SK-N-SH treated with all-trans-retinoic acid at 6 μM for 48 hours (cell line): Measurements from ENCODE around the gene METTL25.
A peak's percentile ranks its signal among the peaks of the same experiment; 100 is the strongest.

ENCODE experiments used
- ATAC-seq: fragments of 200-7000 bp; cut with Tn5 transposase; 3 replicates; pipeline ENCODE4 v1.9.1; 2020; ENCODE audit warnings: mild to moderate bottlenecking, moderate library complexity
- ARNTL ChIP-seq: fragments of 450-650 bp; formaldehyde crosslinking; IDR thresholded peaks from 2 replicates; pipeline ENCODE4 v1.5.0; 2020; ENCODE audit warnings: low read depth, mild to moderate bottlenecking, moderate library complexity, borderline replicate concordance
- CSDC2 ChIP-seq: fragments of 250-450 bp; sonication (Bioruptor Pico); IDR thresholded peaks from 2 replicates; pipeline ENCODE4 v1.5.0; 2020; ENCODE audit warnings: mild to moderate bottlenecking, moderate library complexity
- ISL1 ChIP-seq: fragments of 250-450 bp; sonication (Bioruptor Pico); IDR thresholded peaks from 2 replicates; pipeline ENCODE4 v2.1.2; 2022; ENCODE audit warnings: mild to moderate bottlenecking, moderate library complexity
- OSR1 ChIP-seq: fragments of 250-450 bp; sonication (Bioruptor Pico); IDR thresholded peaks from 2 replicates; pipeline ENCODE4 v1.8.0; 2022; ENCODE audit warnings: moderate library complexity, mild to moderate bottlenecking, inconsistent platforms
- PPARA ChIP-seq: fragments of 250-450 bp; sonication (Bioruptor Pico); IDR thresholded peaks from 2 replicates; pipeline ENCODE4 v1.5.0; 2020; ENCODE audit warnings: mild to moderate bottlenecking, borderline replicate concordance
- RARB ChIP-seq: fragments of 250-450 bp; sonication (Bioruptor Pico); IDR thresholded peaks from 2 replicates; pipeline ENCODE4 v1.8.0; 2021; ENCODE audit warnings: mild to moderate bottlenecking, moderate library complexity
- SNAI2 ChIP-seq: fragments of 250-450 bp; sonication (Bioruptor Pico); IDR thresholded peaks from 2 replicates; pipeline ENCODE4 v1.5.0; 2020; ENCODE audit warnings: mild to moderate bottlenecking, moderate library complexity
- TOX ChIP-seq: fragments of 250-450 bp; sonication (Bioruptor Pico); IDR thresholded peaks from 2 replicates; pipeline ENCODE4 v1.8.0; 2021; ENCODE audit warnings: mild to moderate bottlenecking, moderate library complexity, borderline replicate concordance
- ZC3H10 ChIP-seq: fragments of 250-450 bp; sonication (Bioruptor Pico); IDR thresholded peaks from 2 replicates; pipeline ENCODE4 v1.5.1; 2021; ENCODE audit warnings: mild to moderate bottlenecking, moderate library complexity
- ZFP3 ChIP-seq: fragments of 250-450 bp; sonication (Bioruptor Pico); IDR thresholded peaks from 2 replicates; pipeline ENCODE4 v1.5.0; 2020; ENCODE audit warnings: mild to moderate bottlenecking, moderate library complexity
- ZFP30 ChIP-seq: fragments of 450-650 bp; formaldehyde crosslinking; IDR thresholded peaks from 2 replicates; pipeline ENCODE4 v1.5.0; 2022; ENCODE audit warnings: mild to moderate bottlenecking, moderate library complexity
- ZNF565 ChIP-seq: fragments of 450-650 bp; formaldehyde crosslinking; conservative IDR thresholded peaks from 2 replicates; pipeline ENCODE4 v1.5.0; 2020; ENCODE audit warnings: low read depth, mild to moderate bottlenecking, moderate library complexity
- ZNF8 ChIP-seq: fragments of 450-650 bp; formaldehyde crosslinking; IDR thresholded peaks from 2 replicates; pipeline ENCODE4 v1.5.0; 2020; ENCODE audit warnings: mild to moderate bottlenecking, moderate library complexity
- TF ChIP-seq, protein P1 (sequence below): fragments of 250-450 bp; sonication (Bioruptor Pico); IDR thresholded peaks from 2 replicates; pipeline ENCODE4 v1.5.1; 2021; ENCODE audit warnings: mild to moderate bottlenecking, moderate library complexity
- TF ChIP-seq, protein P2 (sequence below): fragments of 250-450 bp; sonication (Bioruptor Pico); IDR thresholded peaks from 2 replicates; pipeline ENCODE4 v1.5.1; 2020; ENCODE audit warnings: low read depth, mild to moderate bottlenecking, moderate library complexity
- TF ChIP-seq, protein P3 (sequence below): fragments of 250-450 bp; sonication (Bioruptor Pico); IDR thresholded peaks from 2 replicates; pipeline ENCODE4 v1.8.0; 2021; ENCODE audit warnings: low read depth, mild to moderate bottlenecking, moderate library complexity, borderline replicate concordance
- TF ChIP-seq, protein P4 (sequence below): fragments of 250-450 bp; sonication (Bioruptor Pico); IDR thresholded peaks from 2 replicates; pipeline ENCODE4 v1.5.0; 2020; ENCODE audit warnings: mild to moderate bottlenecking, moderate library complexity
- TF ChIP-seq, protein P5 (sequence below): fragments of 250-450 bp; sonication (Bioruptor Pico); IDR thresholded peaks from 2 replicates; pipeline ENCODE4 v1.8.0; 2020; ENCODE audit warnings: mild to moderate bottlenecking, moderate library complexity, borderline replicate concordance

The METTL25 gene

DNA sequence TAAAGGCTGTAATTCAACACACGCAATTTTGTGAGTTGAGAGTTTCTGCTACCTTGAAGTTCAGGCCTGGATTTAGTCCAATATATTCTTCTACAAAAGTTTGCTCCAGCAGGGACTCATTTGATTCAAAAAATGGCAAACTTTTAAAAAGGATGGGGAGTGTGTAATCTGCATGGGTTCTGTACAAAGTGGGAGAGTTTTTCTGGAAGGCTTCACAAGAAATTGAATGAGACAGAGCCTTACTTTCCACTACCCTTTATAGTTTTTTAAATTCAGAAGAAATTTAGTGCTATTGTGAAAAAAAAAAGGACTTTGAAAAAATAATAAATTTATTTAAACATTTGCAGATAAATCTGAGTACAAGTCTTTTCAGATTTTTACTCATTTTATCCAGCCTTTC lies 116.9 kb downstream of the METTL25 start:
- peak; percentile 81 for ATAC-seq
- TF ChIP-seq ZFP30 (CRISPR knock-in tag): no peak
- TF ChIP-seq, protein P1, sequence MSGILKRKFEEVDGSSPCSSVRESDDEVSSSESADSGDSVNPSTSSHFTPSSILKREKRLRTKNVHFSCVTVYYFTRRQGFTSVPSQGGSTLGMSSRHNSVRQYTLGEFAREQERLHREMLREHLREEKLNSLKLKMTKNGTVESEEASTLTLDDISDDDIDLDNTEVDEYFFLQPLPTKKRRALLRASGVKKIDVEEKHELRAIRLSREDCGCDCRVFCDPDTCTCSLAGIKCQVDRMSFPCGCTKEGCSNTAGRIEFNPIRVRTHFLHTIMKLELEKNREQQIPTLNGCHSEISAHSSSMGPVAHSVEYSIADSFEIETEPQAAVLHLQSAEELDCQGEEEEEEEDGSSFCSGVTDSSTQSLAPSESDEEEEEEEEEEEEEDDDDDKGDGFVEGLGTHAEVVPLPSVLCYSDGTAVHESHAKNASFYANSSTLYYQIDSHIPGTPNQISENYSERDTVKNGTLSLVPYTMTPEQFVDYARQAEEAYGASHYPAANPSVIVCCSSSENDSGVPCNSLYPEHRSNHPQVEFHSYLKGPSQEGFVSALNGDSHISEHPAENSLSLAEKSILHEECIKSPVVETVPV (CRISPR knock-in tag): no peak
- TF ChIP-seq ARNTL (CRISPR knock-in tag): no peak
- TF ChIP-seq, protein P2, sequence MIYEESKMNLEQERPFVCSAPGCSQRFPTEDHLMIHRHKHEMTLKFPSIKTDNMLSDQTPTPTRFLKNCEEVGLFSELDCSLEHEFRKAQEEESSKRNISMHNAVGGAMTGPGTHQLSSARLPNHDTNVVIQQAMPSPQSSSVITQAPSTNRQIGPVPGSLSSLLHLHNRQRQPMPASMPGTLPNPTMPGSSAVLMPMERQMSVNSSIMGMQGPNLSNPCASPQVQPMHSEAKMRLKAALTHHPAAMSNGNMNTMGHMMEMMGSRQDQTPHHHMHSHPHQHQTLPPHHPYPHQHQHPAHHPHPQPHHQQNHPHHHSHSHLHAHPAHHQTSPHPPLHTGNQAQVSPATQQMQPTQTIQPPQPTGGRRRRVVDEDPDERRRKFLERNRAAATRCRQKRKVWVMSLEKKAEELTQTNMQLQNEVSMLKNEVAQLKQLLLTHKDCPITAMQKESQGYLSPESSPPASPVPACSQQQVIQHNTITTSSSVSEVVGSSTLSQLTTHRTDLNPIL: no peak
- TF ChIP-seq SNAI2: no peak
- no peak for TF ChIP-seq PPARA (CRISPR knock-in tag)
- TF ChIP-seq, protein P3, sequence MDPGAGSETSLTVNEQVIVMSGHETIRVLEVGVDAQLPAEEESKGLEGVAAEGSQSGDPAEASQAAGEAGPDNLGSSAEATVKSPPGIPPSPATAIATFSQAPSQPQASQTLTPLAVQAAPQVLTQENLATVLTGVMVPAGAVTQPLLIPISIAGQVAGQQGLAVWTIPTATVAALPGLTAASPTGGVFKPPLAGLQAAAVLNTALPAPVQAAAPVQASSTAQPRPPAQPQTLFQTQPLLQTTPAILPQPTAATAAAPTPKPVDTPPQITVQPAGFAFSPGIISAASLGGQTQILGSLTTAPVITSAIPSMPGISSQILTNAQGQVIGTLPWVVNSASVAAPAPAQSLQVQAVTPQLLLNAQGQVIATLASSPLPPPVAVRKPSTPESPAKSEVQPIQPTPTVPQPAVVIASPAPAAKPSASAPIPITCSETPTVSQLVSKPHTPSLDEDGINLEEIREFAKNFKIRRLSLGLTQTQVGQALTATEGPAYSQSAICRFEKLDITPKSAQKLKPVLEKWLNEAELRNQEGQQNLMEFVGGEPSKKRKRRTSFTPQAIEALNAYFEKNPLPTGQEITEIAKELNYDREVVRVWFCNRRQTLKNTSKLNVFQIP (CRISPR knock-in tag): no peak
- no peak for TF ChIP-seq ISL1 (CRISPR knock-in tag)
- TF ChIP-seq ZNF8: no peak
- TF ChIP-seq, protein P4, sequence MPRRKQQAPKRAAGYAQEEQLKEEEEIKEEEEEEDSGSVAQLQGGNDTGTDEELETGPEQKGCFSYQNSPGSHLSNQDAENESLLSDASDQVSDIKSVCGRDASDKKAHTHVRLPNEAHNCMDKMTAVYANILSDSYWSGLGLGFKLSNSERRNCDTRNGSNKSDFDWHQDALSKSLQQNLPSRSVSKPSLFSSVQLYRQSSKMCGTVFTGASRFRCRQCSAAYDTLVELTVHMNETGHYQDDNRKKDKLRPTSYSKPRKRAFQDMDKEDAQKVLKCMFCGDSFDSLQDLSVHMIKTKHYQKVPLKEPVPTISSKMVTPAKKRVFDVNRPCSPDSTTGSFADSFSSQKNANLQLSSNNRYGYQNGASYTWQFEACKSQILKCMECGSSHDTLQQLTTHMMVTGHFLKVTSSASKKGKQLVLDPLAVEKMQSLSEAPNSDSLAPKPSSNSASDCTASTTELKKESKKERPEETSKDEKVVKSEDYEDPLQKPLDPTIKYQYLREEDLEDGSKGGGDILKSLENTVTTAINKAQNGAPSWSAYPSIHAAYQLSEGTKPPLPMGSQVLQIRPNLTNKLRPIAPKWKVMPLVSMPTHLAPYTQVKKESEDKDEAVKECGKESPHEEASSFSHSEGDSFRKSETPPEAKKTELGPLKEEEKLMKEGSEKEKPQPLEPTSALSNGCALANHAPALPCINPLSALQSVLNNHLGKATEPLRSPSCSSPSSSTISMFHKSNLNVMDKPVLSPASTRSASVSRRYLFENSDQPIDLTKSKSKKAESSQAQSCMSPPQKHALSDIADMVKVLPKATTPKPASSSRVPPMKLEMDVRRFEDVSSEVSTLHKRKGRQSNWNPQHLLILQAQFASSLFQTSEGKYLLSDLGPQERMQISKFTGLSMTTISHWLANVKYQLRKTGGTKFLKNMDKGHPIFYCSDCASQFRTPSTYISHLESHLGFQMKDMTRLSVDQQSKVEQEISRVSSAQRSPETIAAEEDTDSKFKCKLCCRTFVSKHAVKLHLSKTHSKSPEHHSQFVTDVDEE (CRISPR knock-in tag): no peak
- no peak for TF ChIP-seq ZC3H10 (CRISPR knock-in tag)
- TF ChIP-seq RARB (CRISPR knock-in tag): no peak

DNA sequence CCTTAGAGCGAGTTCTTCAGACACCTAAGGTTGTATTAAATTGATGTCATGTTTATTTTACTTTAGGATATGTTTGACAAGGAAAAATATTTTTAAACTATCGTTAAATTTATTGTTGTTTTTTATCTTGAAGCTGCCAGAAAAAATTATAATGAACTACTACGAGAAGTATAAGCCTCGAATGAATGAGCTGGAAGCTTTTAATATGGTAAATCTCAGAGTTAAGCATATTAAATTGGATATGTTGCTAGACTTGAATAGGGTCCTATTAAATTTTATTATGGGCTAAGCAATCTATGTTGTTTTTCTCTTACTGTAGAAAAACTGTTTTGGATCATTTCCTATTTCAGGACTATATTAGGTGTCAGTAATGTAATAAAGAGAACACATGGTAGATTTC lies 118.2 kb downstream of the METTL25 start:
- TF ChIP-seq CSDC2 (CRISPR knock-in tag): no peak
- no peak for TF ChIP-seq TOX (CRISPR knock-in tag)
- no peak for TF ChIP-seq RARB (CRISPR knock-in tag)
- TF ChIP-seq, protein P1 (CRISPR knock-in tag): no peak
- no peak for TF ChIP-seq ZFP3
- TF ChIP-seq, protein P3 (CRISPR knock-in tag): no peak
- TF ChIP-seq, protein P5, sequence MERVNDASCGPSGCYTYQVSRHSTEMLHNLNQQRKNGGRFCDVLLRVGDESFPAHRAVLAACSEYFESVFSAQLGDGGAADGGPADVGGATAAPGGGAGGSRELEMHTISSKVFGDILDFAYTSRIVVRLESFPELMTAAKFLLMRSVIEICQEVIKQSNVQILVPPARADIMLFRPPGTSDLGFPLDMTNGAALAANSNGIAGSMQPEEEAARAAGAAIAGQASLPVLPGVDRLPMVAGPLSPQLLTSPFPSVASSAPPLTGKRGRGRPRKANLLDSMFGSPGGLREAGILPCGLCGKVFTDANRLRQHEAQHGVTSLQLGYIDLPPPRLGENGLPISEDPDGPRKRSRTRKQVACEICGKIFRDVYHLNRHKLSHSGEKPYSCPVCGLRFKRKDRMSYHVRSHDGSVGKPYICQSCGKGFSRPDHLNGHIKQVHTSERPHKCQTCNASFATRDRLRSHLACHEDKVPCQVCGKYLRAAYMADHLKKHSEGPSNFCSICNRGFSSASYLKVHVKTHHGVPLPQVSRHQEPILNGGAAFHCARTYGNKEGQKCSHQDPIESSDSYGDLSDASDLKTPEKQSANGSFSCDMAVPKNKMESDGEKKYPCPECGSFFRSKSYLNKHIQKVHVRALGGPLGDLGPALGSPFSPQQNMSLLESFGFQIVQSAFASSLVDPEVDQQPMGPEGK (CRISPR knock-in tag): no peak
- TF ChIP-seq ZNF565 (CRISPR knock-in tag): no peak
- TF ChIP-seq OSR1: no peak
- ATAC-seq: no peak
